OCI-M1 (cell line): ENCODE results near the gene GRAMD1B.

Source experiments
- DNase-seq: peaks from one replicate; lab custom pipeline; 2025; lab: John Stamatoyannopoulos, UW

GRAMD1B gene

DNA sequence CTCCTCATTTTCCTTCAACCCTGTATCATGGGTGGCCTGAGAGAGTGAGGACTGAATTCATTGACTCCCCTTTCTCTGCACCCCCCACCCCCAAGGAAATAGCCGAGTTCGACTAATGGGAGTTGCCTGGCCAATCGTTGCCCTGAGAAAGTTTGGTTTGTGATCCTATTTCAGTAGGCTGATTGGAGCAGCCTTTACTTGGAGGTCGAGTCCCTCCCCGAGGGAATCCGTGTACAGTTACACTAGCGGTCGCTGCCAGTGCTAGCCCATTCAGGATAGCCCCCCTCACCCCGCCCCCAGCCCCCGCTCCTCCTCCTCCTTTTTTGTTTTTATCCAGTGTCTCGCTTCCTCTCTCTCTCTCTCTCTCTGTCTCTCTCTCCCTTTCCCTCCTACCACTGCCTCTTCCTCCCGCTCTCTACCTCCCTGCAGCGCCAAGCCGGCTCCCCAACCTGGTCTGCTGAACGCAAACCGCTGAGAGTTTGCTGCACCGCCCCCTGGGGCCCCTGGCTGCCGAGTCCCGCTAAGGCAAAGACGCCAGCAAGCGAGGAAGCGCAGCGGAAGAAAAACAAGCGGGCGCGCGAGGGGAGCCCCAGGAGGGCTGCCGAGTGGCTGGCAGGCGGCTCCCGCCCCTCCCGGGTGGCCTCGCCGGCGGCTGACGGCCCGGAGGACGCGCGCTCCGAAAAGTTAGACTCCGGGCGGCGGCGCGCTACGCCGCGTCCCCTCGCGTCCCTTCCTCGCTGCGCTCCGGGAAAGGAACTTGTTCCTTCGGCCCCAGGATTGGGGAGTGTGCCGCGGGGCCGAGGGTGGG, at the start of gene GRAMD1B:
GRAMD1B (plus strand) TSS at position 357 of the 808 bp plus-strand sequence. CDS start 524 bp downstream, outside the sequence.
- no peak for DNase-seq

DNA sequence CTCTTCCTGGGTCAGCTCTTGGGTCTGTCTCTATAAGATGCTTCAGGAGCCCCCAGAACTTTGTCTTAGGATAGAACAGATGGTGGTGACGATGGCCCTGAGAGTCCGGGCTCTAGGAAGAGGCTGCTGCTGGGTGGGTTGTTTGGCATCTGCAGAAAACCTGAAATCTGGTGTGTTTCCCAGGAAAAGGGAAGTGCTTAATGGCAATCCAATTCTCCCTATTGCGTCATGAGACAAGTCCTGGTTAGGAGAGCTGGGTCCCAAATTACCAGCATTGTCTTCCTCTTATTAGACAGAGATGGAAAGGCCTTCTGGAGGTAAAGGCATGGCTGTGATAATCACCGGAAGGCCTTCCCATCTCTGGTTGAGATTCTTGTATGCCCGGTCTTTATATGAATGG, 48.9 kb upstream of the GRAMD1B start:
- DNase-seq = no peak

DNA sequence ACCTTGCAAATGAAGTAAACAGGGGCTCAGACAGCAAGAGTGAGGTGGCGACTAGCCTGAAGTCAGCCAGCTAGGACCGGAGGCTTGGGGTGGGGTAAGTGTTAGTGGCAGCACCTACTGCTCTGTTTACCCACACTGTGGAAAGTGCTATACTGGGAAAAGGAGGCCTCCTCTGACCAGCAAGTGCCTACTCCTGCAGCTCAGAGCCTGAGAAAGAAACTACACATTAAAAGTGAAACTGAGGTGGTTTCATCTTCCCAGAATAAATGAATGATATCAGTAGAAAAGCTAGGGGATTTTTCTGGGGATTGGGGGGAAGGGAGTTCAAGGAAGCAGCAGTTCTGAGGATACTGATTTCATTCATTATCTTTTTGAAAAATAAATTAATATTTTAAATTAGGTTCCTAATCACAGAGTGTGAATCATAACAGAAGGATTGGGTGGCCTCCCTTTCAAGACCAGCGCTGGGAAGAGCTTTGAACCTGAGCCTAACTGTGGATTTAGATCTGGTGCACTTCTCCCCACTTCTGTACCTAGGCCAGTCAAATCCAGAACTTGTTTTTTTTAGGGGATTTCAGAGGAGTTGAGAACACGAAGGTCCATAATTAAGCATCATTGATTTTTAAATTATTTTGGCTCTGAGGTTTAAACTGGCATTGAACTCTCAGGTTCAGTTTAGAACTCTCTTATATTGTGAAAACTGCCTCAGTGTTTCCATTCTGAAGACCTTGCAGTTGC, 48.1 kb upstream of the GRAMD1B start:
- DNase-seq = no peak

- DNase-seq = no peak
Observed at GRCh38 chr11:123382555-123383074, 47.5 kb upstream of the GRAMD1B start.

GRCh38 chr11:123384116-123384515, 46.0 kb upstream of the GRAMD1B start:
- DNase-seq = no peak

GRCh38 chr11:123386796-123387510, 43.1 kb upstream of the GRAMD1B start:
- no peak for DNase-seq

GRCh38 chr11:123388640-123389039, 41.4 kb upstream of the GRAMD1B start:
- DNase-seq = no peak

- DNase-seq = no peak
Observed at GRCh38 chr11:123390146-123390545, 39.9 kb upstream of the GRAMD1B start.

- no peak for DNase-seq
Observed at GRCh38 chr11:123391646-123392348, 38.3 kb upstream of the GRAMD1B start.

GRCh38 chr11:123392431-123392830, 37.6 kb upstream of the GRAMD1B start:
- DNase-seq = no peak

DNA sequence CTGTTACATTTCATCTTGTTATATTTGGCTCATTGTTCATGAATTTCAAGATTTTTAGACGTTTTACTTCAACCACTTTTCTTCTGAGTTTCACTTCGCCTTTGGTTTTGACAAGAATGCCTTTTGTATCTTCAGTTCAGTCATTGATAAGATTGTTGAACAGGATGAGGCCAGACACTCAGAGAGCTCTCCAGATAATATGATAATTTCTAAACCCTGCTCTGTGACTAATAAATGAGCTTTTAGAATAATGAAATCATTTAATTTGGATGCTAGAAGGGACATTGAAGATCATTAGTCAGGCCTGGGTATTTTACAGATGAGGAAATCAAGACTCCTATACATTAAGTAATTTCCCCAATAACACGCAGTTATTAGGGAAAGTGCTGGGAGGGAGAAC, 37.2 kb upstream of the GRAMD1B start:
- DNase-seq = no peak

- DNase-seq = no peak
Observed at GRCh38 chr11:123393312-123393927, 36.6 kb upstream of the GRAMD1B start.

DNA sequence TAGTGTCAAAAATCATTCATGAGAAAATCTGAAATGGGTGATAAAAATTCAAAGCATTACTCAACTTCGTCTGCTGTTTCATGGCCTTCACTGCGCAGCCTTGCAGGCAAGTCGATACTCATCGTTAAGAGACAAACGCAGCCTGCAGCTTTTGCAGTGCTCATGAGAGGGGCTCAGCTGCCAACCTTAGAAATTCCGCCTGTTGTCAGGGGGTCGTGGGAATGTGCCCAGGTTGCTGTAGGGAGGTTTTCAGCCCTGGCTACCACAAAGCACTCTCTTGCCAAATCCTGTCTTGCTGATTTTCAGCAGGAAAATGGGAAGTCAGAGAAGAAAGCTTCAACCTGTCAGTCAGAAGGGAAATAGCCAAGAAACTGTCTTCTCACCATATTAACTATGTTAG, 25.4 kb upstream of the GRAMD1B start:
- no peak for DNase-seq

- no peak for DNase-seq
Observed at GRCh38 chr11:123405123-123405592, 24.9 kb upstream of the GRAMD1B start.

DNA sequence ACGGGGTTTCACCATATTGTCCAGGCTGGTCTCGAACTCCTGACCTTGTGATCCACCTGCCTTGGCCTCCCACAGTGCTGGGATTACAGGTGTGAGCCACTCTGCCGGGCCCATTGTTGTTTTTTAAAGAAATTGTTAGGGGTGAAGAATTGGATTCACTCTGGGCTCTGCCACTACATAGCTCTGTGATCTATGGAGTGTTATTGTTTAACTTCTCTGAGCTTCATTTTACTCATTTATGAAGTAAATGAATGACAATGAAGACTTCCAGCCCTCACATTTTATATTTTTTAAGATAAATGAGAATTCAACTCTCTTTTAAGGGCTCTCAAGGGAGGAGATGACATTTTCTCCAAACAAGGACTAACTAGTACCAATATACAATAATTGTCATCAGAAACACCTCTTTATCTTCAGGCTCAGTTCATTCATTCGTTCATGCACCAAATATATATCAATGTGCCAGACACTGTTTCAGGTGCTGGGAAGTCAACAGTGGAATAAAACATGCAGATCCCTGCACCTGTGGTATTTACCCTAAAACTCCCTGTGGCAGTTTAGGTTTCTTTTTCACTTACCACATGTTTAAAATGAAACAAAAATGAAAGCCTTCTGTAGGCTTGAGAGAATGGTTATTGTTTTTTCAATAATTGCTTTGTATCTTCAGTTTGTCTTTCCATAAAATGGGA, 23.5 kb upstream of the GRAMD1B start:
- no peak for DNase-seq

- peak; percentile 86 for DNase-seq
Observed at GRCh38 chr11:123407130-123407995, 22.7 kb upstream of the GRAMD1B start.

DNA sequence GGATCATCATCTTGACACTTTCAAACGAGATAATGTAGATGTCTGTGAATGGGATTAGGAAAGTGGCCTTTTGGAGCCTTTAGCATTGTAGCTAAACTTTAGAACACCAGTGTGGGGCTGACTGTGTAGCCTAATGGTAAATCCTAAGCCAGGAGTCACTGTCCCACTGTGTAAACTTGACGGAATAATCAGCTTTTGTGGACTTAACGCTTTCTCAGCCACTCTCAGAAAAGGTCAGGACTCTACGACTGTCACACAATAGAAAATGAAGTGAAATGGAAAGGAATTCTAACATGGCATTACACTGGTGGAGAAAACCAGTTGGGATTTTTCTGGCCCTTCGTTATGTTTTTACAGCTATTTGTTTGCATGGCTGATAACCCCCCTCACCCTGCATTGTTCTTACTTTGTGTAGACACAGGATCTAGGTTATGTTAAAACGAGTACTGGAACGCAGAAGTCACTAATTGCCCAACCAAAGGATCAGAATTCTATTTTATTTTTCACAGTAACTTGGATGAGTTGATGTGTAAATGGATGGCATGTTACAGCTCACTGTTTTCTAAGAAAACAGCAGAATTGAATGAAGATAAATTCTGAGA, 22.0 kb upstream of the GRAMD1B start:
- DNase-seq = no peak

- no peak for DNase-seq
Observed at GRCh38 chr11:123408619-123409455, 21.2 kb upstream of the GRAMD1B start.
